LoVo (cell line): ENCODE data around the gene CHRND.

ENCODE experiments used
- DNase-seq: peaks from one replicate; pipeline ENCODE4 v3.0.0-alpha.2; 2016; ENCODE audit warnings: low spot score

Gene CHRND

DNA sequence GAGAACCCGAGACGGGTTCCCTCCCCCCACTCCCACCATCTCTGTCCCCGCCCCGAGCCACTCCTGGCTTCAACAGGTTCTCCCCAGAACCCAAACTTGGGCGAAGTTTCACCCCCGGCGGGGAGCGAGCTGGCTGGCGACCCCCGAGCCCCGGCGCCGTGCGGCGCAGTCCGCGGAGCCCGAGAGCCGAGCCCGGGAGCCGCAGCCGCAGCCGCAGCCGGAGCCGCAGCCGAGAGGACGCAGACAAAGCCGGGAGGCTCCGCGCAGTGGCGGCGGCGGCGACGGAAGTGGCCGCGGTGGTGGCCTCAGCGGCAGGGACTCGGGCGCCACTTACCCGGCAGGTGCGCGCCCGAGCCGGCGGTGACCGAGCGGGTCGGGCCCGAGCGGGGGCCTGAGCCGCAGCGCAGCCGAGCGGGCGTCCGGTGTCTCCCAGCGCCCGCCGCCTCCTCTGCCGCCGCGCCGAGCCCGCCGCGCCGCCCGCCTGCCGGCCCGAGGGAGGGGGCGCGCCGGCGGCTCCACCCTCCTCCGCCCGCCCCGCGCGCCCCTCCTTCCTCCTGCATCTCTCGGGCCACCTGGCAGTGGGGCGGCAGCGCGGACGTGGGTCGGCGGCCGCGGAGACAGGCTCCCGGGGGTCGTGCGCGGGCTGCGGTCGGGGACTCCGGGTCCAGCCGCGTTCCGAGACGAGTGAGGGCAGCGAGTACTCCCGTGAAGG, 38.4 kb upstream of the CHRND start, which contains the start of gene ECEL1:
TSS of gene ECEL1 (minus strand) at position 450 of the 712 bp plus-strand sequence. CDS start 1,181 bp downstream, outside the sequence.
- DNase-seq = no peak

DNA sequence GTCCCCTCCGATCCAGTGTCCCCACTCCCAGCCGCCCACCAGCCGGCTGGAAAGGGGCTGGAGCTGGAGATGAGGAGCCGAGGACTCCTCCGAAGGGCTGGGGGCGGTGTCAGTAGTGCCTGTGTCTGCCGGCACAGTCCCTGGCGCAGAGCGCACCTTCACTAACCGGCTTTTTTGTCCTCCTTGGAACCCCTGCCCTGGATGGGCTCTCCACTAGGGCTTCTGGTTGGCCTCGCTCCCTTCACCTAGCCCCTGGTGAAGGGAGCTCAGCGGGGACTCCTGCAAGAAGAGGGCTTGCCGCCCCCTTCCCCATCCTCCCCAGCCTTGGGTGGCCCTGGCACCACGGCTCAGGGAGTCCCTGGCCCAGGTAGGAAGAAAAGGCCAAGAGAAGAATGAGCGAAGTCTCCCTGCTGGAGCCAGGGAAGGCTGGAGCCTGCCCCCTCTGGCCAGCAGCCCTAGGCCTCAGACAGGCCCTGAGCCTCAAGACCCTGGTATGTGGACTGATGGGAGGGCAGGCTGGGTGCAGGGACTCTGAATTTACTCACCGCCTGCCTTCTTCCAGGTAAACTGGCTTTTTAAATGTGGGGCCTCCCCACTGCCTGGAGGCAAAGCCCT, 37.8 kb upstream of the CHRND start:
- DNase-seq = no peak

DNA sequence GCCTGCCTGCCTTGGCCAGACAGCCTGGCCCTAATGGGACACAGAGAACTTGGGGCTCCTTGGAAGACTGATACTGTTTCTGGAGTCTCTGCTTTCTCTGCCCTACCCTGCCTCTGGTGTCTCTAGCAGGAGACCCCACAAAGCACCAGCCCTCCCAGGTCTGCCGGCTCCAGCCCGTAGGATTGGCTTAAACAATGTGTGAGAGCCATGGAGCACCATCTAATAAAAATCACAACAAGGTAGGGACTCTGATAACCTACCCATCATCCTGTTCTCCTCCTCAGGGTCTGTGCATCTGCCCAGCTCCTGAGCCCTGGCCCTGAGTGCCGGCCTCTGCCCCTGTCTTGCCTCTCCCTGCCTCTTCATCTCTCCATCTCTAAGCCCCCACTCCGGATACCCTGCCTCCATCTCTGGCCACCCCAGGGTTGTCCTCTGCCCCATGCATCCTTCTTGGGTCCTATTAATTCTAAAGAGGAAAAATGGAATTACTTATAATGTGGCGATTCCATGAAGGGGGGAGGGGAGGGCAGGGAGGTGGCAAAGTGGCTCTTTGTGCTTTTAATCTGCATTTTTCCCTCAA, 37.1 kb upstream of the CHRND start:
- no peak for DNase-seq

DNA sequence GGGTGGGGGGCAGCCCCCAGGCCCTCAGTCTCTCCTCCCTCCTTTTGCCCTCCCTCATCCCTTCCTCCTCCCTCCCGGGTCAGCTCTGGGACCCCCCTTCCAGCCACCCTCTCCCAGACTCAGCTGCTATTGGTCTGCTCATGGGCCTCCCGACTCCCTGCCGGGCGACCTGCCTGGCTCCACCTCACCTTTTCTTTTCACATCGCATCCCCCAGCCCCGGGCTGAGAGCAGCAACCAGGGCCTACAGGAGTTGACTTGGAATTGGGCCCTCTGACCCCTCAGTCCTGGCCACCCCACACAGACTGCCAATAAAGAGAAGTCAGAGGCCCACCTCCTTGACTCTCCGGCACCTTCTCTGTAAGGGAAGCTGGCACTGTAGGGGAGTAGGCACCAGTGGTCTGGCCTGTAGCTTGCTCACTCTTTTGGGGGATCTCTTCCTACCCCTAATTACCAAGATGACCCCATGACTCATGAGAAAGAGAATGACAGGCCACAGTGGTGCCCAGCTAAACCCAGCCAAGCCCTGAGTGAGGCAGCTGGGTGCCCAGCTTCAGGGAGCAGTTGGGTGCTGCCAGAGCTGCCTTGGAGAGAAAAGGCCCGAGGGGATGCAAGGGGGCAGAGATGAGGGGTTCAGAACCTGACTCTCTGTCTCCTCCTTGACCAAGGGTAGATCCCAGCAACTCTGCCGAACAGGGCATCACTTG, 36.3 kb upstream of the CHRND start:
- DNase-seq = no peak

DNA sequence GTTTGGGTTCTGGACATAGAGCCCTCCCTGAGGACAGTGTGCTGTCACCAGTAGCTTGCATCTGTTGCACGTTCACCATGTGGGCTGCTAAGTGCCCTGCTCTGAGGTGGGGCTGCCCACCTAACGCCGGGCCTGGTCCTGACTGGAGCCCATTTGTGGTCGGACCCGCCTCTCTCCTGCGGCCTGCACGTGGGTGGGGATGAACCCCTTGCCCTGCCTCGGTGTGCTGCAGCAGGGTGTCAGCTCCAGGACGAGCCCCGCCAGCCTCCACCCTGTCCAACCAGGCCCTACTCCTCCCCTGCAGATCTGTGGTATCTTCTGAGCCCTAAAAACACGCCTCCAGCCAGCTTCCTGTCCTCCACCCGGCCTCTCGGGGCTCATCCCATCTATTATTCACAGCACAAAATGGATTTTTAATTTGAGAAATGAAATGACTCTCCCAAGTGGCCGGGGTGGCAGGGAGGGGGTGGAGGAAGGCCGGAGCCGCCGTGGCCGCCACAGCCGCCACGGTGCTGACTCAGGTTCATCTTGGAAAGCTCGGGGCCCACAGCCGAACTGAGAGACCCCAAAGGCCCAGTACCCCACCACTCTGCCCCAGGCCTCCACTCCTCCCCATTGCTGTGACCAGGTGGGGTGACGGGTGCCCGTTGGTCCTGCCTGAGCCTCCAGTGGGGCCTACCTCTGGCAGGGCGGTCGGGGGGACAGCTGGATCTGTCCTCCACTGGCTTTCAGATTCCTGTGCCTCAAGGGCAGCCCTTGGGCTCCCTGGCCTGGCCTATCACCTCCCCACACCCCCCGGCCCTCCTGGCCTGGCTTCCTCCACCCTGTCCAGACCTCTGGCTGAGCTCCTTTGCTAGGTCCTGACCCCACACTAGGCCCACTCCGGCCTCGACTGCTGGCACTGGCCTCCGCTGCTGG, 35.5 kb upstream of the CHRND start:
- no peak for DNase-seq

DNA sequence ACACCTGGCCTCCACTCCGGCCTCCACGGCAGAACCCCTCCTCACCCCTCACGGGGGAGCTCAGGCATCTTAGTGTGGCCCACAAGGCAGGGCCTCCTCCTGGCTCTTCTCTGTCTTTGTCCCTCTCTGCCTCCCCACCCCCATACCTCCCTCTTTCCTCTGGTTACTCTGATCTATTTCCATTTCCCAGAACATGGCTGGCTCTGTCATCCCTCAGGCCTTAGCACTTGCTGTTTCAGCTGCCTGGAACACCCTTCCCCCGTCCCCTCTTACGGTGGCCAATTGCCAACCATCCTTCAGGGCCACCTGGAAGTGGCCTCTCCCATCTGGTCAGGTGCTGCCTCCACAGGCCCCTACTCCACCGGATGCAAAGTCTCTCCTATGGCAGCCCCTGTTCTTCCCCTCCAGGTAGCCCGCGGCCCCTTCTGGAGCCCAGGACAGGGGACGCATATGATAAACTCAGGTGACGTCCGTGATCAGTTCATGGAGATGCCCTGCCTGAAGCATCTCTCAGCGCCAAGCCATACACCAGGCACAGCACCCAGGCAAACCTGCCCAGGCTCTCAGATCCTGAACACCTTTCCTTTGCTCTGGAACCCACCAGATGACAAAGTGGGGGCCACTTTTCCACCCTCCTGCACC, 34.7 kb upstream of the CHRND start:
- no peak for DNase-seq

GRCh38 chr2:232492236-232492848, 33.6 kb upstream of the CHRND start:
- no peak for DNase-seq

GRCh38 chr2:232492963-232493700, 32.8 kb upstream of the CHRND start:
- DNase-seq = no peak

- no peak for DNase-seq
Observed at GRCh38 chr2:232493701-232494474, 32.1 kb upstream of the CHRND start.

DNA sequence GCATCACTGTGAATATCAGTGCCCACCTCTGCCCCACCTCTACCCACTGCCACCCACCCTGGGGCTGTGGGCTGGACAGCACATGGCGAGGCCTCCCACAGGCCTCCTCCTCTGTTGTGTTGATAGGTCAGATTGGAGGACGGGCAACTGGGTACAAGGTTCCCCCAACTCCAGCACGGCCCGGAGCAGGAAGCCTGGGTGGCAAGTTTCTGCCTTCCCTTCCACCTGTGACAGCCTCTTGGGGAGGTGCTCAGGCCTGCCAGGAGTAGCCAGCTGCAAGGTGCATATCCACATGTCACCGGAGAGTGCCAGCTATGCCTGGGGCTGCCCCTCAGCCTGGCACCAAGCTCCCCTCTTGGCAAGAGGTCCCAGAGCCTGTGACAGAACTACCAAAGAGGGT, 31.4 kb upstream of the CHRND start:
- no peak for DNase-seq

GRCh38 chr2:232495292-232495691, 30.7 kb upstream of the CHRND start:
- no peak for DNase-seq

- no peak for DNase-seq
Observed at GRCh38 chr2:232496501-232497270, 29.3 kb upstream of the CHRND start.

GRCh38 chr2:232497348-232497747, 28.6 kb upstream of the CHRND start:
- DNase-seq = no peak

GRCh38 chr2:232498452-232498851, 27.5 kb upstream of the CHRND start:
- DNase-seq = no peak

DNA sequence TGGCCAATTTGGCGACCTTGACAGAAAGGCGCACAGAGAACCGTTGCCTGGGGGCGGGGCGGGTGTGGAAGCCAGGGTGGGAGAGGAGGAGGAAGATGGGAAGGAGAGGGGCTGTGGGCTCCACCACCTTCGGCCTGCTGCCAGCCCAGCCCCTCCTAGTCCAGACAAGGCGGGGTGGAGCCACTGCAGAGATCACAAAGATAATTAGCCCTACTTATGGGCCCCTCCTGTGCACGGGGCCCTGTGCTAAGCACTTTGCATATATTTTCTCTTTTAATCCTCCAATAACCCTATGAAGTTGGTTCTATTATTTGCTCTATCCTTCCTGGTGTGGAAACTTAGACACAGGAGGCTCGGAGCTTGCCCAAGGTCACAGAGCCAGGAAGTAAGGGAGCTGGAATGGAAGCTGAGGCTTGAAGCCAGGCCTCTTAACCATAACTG, 24.6 kb upstream of the CHRND start:
- DNase-seq = no peak

- no peak for DNase-seq
Observed at GRCh38 chr2:232501794-232502390, 24.1 kb upstream of the CHRND start.

DNA sequence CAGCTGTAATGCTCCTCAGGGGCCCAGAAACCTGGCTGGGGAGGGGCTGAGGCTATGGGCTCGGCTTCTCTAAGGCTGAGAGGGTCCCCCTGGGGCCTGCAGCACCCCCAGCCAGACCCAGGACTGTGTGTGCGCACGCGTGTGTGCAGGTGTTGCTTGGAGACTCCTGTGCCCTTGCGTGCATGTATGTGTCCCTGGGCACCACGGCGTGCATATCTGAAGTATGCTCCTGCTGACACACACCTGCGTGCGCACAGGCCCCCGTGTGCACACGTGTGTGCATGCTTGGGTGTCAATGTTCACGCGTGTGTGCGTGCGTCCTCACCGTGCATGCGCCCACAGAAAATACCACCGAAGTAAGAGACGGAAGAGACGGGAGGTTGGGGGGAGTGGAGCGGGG, 23.4 kb upstream of the CHRND start:
- DNase-seq = no peak
